Stimulated activated naive CD4-positive, alpha-beta T cell treated with Interleukin-2 at 50 U/mL for 16 hours (primary cell): ENCODE data around the gene TMEM138.
A peak's percentile ranks its signal among the peaks of the same experiment; 100 is the strongest.

ENCODE experiments used
- DNase-seq: peaks from one replicate; lab custom pipeline; 2025; lab: John Stamatoyannopoulos, UW

Gene TMEM138

GRCh38 chr11:61342207-61342803, 19.9 kb upstream of the TMEM138 start:
- no peak for DNase-seq

- DNase-seq, result no peak
These were observed 18.1 kb upstream of the TMEM138 start for GRCh38 chr11:61343792-61344745.

GRCh38 chr11:61345170-61345610, 17.0 kb upstream of the TMEM138 start:
- DNase-seq, result no peak

GRCh38 chr11:61345954-61346843, 16.0 kb upstream of the TMEM138 start:
- DNase-seq, result no peak

- DNase-seq, result no peak
These were observed 14.2 kb upstream of the TMEM138 start for GRCh38 chr11:61347916-61348461.

GRCh38 chr11:61349189-61349751, 12.9 kb upstream of the TMEM138 start:
- no peak for DNase-seq

GRCh38 chr11:61349916-61350315, 12.3 kb upstream of the TMEM138 start:
- no peak for DNase-seq

GRCh38 chr11:61350336-61350735, 11.8 kb upstream of the TMEM138 start:
- DNase-seq, result no peak

- no peak for DNase-seq
These were observed 11.4 kb upstream of the TMEM138 start for GRCh38 chr11:61350803-61351202.

GRCh38 chr11:61352038-61352437, 10.1 kb upstream of the TMEM138 start:
- no peak for DNase-seq

- DNase-seq, result no peak
These were observed 8.8 kb upstream of the TMEM138 start for GRCh38 chr11:61353131-61354067.

GRCh38 chr11:61354208-61354607, 8.0 kb upstream of the TMEM138 start:
- DNase-seq, result no peak

GRCh38 chr11:61356706-61357105, 5.5 kb upstream of the TMEM138 start:
- DNase-seq, result no peak

GRCh38 chr11:61357233-61357893, 4.8 kb upstream of the TMEM138 start:
- DNase-seq, result no peak

- DNase-seq, result no peak
These were observed 4.3 kb upstream of the TMEM138 start for GRCh38 chr11:61357894-61358239.

GRCh38 chr11:61358566-61358965, 3.6 kb upstream of the TMEM138 start:
- DNase-seq, result no peak

GRCh38 chr11:61359516-61359915, 2.7 kb upstream of the TMEM138 start:
- no peak for DNase-seq

- no peak for DNase-seq
These were observed 885 bp upstream of the TMEM138 start for GRCh38 chr11:61361237-61361740.

GRCh38 chr11:61362542-61362875, 335 bp downstream of the TMEM138 start:
- peak; percentile 33 for DNase-seq
